NB4 (cell line): ENCODE measurements around the gene MUSTN1.

Experiments
- TF ChIP-seq, protein P1 (sequence below): IDR thresholded peaks from one replicate; pipeline ENCODE4 v1.5.1; 2012; ENCODE audit warnings: low read depth, low read length
- TF ChIP-seq, protein P2 (sequence below): IDR thresholded peaks from 2 replicates; pipeline ENCODE4 v1.6.1; 2011; ENCODE audit warnings: low read depth, low read length

DNA sequence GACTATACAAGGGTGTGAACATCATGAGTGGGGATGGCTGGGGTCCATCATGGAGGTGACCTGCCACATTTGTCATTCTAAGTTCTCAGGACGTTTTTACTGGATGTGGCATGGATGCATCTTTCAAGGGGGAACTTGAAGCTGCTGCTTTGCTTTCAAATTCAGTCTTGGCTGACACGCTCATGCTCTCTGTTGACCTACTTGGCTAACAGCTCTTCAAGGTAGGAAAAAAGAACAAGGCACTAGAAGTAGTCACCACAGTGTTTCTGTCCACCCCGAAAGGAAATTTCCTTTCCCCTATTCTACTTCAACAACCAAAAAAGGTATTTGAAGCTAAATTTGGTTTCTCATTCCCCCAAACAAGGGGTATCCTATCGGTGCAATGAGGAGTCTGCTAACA lies 47.6 kb upstream of the MUSTN1 start:
- TF ChIP-seq, protein P1, sequence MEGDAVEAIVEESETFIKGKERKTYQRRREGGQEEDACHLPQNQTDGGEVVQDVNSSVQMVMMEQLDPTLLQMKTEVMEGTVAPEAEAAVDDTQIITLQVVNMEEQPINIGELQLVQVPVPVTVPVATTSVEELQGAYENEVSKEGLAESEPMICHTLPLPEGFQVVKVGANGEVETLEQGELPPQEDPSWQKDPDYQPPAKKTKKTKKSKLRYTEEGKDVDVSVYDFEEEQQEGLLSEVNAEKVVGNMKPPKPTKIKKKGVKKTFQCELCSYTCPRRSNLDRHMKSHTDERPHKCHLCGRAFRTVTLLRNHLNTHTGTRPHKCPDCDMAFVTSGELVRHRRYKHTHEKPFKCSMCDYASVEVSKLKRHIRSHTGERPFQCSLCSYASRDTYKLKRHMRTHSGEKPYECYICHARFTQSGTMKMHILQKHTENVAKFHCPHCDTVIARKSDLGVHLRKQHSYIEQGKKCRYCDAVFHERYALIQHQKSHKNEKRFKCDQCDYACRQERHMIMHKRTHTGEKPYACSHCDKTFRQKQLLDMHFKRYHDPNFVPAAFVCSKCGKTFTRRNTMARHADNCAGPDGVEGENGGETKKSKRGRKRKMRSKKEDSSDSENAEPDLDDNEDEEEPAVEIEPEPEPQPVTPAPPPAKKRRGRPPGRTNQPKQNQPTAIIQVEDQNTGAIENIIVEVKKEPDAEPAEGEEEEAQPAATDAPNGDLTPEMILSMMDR, result no peak
- TF ChIP-seq, protein P2, sequence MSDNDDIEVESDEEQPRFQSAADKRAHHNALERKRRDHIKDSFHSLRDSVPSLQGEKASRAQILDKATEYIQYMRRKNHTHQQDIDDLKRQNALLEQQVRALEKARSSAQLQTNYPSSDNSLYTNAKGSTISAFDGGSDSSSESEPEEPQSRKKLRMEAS, result no peak
